GM21381 (cell line): Measurements from ENCODE around the gene TENT4B.
"Not testable (repeated sequence)": the region's sequence is repeated elsewhere in the genome, so short reads cannot be mapped to it uniquely, and the experiment has no call there.

ENCODE experiments used
- ATAC-seq: cut with Tn5 transposase; IDR thresholded peaks from one replicate; pipeline ENCODE4 v1.9.1; 2021; ENCODE audit warnings: mild to moderate bottlenecking, moderate library complexity; ENCODE audit not compliant: unreplicated experiment

TENT4B gene

GRCh38 chr16:50152807-50153595, at the start of gene TENT4B:
Gene TENT4B (plus strand): TSS chr16:50153306. CDS start chr16:50153622, 316 bp downstream.
- peak; percentile 68 for ATAC-seq

GRCh38 chr16:50103764-50104163, 49.3 kb upstream of the TENT4B start:
- ATAC-seq = no peak

- no peak for ATAC-seq
Measured at GRCh38 chr16:50114357-50115129, 38.6 kb upstream of the TENT4B start.

GRCh38 chr16:50120711-50121110, 32.4 kb upstream of the TENT4B start:
- ATAC-seq = no peak

DNA sequence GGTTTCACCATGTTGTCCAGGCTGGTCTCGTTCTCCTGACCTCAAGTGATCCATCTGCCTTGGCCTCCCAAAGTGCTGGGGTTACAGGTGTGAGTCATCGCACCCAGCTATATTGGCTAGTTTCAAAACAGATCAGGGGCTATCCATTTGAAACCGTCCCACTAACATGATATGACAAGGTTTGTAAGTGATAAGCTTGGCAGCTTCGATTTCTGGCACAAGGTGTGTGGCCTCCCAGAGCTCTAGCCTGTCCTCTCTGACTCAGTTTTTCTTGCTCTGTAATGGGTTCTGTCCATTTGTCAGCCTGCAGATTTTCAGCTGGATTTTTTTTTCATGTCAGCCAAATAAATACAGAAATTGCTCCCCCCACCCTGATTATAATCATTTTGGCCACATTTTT, 31.8 kb upstream of the TENT4B start:
- ATAC-seq = peak; percentile 44

DNA sequence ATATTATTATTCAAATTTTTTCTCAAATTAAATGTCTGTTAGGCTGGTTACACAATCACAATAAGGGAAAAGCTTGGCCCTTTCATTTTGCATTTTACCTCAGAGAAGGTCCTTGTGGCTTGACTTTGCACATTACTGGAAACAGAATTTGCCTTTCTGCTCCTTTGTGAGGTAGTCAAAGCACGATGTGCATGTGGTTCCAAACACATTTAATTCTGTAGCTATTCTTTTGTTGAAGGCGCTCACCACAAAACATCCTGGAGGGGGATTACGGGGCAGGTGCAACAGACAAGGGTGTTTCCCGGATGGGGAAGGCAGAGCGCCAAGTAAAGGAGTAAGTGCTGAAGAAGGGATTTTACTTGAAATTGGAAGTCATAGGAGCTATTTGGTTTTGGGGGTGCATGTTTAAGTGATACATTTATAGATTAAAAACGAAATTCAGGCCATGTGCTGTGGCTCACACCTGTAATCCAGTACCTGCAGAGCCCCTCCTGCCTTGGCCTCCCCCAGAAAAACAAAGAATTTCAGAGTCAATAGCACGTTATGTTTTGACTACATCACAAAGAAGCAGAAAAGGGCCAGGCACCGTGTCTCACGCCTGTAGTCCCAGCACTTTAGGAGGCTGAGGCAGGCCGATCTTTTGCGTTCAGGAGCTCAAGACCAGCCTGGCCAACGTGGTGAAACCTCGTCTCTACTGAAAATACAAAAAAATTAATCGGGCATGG, 31.2 kb upstream of the TENT4B start:
- ATAC-seq = peak; percentile 57

GRCh38 chr16:50123417-50123816, 29.7 kb upstream of the TENT4B start:
- no peak for ATAC-seq

- ATAC-seq = no peak
Measured at GRCh38 chr16:50124769-50125168, 28.3 kb upstream of the TENT4B start.

DNA sequence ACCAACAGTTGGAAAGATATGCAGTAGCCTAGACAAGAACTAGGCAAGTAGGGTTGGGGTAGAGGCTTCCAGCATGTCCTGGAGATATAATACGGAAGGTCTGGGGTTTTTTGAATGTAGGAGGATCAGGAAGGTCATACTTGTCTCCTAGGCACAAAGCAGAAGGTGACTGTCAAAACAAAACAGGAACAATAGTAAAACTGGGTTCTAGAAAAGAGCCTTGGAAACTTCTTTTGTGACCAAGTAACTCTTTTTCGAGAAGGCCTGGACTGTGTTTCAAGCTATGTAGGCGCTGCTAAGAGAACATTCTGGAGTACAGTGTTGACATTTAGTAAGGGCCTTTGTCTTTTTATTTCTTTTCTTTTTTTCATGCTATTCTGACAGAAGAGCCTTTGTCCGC, 26.9 kb upstream of the TENT4B start:
- no peak for ATAC-seq

GRCh38 chr16:50132571-50132970, 20.5 kb upstream of the TENT4B start:
- ATAC-seq = not testable (repeated sequence)

DNA sequence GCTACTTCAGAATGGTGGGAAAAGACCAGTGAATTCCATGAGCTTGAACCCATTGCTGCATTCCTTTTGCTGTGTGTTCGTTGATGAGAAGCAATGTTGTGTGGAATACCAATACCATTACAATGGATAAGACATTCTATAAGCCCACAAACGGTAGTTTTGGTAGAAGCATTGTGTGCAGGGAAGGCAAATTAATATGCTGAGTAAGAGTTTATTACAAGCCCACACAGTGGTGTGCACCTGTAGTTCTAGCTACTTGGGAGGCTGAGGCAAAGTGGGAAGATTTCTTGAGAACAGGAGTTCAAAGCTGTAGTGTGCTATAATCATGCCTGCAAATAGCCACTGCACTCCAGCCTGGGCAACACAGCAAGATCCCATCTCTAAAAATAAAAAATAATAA, 19.9 kb upstream of the TENT4B start:
- no peak for ATAC-seq

DNA sequence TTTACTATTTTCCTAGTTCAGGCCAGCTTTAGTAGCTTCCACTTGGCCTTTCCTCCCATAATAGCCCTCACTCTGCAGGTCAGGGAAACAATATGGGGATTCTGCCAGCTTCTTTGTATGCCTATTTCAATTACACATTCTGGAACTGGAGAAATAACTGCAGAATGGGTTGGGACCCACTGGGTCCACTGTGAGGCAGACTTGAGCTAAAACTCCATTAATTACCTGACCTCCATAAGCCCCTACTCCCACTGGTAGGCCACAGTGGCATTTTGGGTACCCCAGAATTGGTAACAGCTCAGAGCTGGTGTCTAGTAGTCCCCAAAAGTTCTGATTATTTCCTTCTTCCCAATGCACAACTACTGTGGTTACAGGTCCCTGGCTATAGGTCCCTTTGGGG, 16.7 kb upstream of the TENT4B start:
- ATAC-seq = no peak

- no peak for ATAC-seq
Measured at GRCh38 chr16:50137268-50137667, 15.8 kb upstream of the TENT4B start.

DNA sequence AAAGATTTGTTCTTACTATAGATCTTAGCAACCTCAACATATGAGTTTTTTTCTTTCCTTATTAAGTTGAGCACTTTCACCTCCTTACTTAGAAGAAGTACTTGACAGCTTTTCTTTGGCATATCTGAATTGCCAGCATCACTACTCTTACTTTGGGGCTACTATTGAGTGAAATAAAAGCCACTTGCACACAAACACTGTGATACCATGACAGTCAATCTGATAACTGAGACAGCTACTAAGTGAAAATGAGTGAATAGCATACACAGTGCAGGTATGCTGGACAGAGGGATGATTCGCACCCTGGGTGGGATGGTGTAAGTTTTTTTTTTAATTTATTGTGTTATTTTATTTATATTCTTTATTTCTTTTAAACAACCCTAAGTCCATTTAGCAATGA, 13.5 kb upstream of the TENT4B start:
- no peak for ATAC-seq

- ATAC-seq = no peak
Measured at GRCh38 chr16:50144211-50144610, 8.9 kb upstream of the TENT4B start.

- ATAC-seq = no peak
Measured at GRCh38 chr16:50146479-50147435, 6.3 kb upstream of the TENT4B start.

- no peak for ATAC-seq
Measured at GRCh38 chr16:50151322-50151721, 1.8 kb upstream of the TENT4B start.

DNA sequence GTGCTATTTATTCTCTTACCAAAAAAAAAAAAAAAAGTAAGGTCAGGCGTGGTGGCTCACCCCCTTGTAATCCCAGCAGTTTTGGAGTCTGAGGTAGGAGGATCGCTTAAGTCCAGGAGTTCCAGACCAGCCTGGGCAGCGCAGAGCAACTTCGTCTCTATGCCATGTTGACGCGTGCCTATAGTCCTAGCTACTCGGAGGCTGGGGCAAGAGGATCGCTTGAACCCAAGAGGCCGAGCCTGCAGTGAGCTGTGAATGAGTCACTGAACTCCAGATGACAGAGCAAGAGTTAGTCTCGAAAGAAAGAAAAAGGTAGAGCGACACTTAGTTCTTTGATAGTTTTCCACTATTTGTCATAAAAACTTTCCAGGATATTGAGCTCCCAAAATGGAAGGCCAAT, 1.4 kb upstream of the TENT4B start:
- no peak for ATAC-seq

- ATAC-seq = peak; percentile 51
Measured at GRCh38 chr16:50152351-50152806, 727 bp upstream of the TENT4B start.
